Heart left ventricle (tissue), 16 donors: ENCODE data around the gene STARD3. TPM values are rescaled to one million over a fixed set of nuclear protein-coding genes. Genes with fewer than 3 reads are reported as not detected.
A peak's percentile ranks its signal among the peaks of the same experiment; 100 is the strongest.

Source experiments
- ATAC-seq, 4 donors: fragments of 200-7000 bp; cut with Tn5 transposase; one replicate each; pipeline ENCODE4 v1.9.1; 2020 to 2022; ENCODE audit warnings: moderate library complexity in 4 of 4, mild to moderate bottlenecking in 3 of 4, moderate number of reproducible peaks in 1 of 4
- DNase-seq, 5 donors: peaks; one replicate each; pipeline ENCODE4 v3.0.0-alpha.2; 2020
- H3K27ac ChIP-seq, 12 donors: fragments of 200-600 bp; sonication (generic) in 4 of 12; one replicate each; pipeline versions ENCODE4 v1.5.0 to v1.8.0; 2016 to 2022; ENCODE audit warnings: mild to moderate bottlenecking in 2 of 12
- H3K27me3 ChIP-seq, 9 donors: fragments of 200-600 bp; sonication (generic) in 2 of 9; one replicate each; pipeline versions ENCODE4 v1.5.1 to v1.8.0; 2016 to 2022; ENCODE audit warnings: mild to moderate bottlenecking in 3 of 9
- H3K36me3 ChIP-seq, 9 donors: fragments of 200-600 bp; sonication (generic) in 2 of 9; one replicate each; pipeline versions ENCODE4 v1.5.0 to v1.8.0; 2018 to 2022; ENCODE audit warnings: mild to moderate bottlenecking in 2 of 9
- H3K4me1 ChIP-seq, 12 donors: fragments of 200-600 bp; sonication (generic) in 4 of 12; one replicate each; pipeline versions ENCODE4 v1.5.0 to v1.8.0; 2016 to 2022; ENCODE audit warnings: mild to moderate bottlenecking in 3 of 12
- H3K4me3 ChIP-seq, 12 donors: fragments of 200-600 bp; sonication (generic) in 4 of 12; one replicate each; pipeline versions ENCODE4 v1.5.0 to v1.8.0; 2017 to 2022; ENCODE audit warnings: mild to moderate bottlenecking in 9 of 12, moderate library complexity in 4 of 12
- H3K9me3 ChIP-seq, 12 donors: fragments of 200-600 bp; sonication (generic) in 4 of 12; one replicate each; pipeline versions ENCODE4 v1.5.0 to v1.8.0; 2016 to 2022; ENCODE audit warnings: mild to moderate bottlenecking in 1 of 12
- POLR2A ChIP-seq, 2 donors: fragments of 450-650 bp; IDR thresholded peaks; one replicate each; pipeline ENCODE4 v1.6.1; 2017; ENCODE audit warnings: antibody characterized with exemption in 2 of 2, mild to moderate bottlenecking in 2 of 2, moderate library complexity in 2 of 2
- WGBS, 4 donors: extraction: QIAGEN DNeasy Blood & Tissue Kit in 2 of 4; methylation state at CpG; one replicate each; pipeline versions ENCODE4 v1.1.5 to v1.1.7; 2013 to 2018; 5-methylcytosine and 5-hydroxymethylcytosine counted together
- intact Hi-C, 10 donors: fragments of 100-400 bp; cut with DNase I; formaldehyde crosslinking; loops; one replicate each; pipeline versions ENCODE4 v1.11.1 to v1.14.2; 2022
- polyA plus RNA-seq, 2 donors: library from polyadenylated mRNA; stranded (reverse); fragments of 200-250 nt; gene quantifications; one replicate each; pipeline ENCODE4 v1.2.3, GENCODE V29; 2013
- total RNA-seq, 9 donors: library from RNA; depleted of rRNA in 2 of 9; stranded (reverse); fragments of >200 nt in 2 of 9; fragmentation: NEBNext Ultra II Directional in 3 of 9; extraction: Animal tissue kit (Norgen Biotek cat#: 25700) in 3 of 9; gene quantifications; one replicate each; pipeline versions ENCODE4 v1.1.0 to v1.2.4, GENCODE V29; 2016 to 2023
- TF ChIP-seq, protein P1 (sequence below), 12 donors: fragments of 200-600 bp; sonication (generic) in 4 of 12; IDR thresholded peaks; one replicate each; pipeline versions ENCODE4 v1.5.0 to v1.8.0; 2018 to 2022; ENCODE audit warnings: antibody characterized with exemption in 12 of 12, mild to moderate bottlenecking in 5 of 12
- donor health status: ischemic (EF 13 %, LVEDD 7.1; RV severe dilation, severe dysfunction).
- donor health status: healthy with polysubstance abuse.
- donor health status: DM: no; HTN: yes; CAD: no.
- donor health status: DM: no; HTN: no; CAD: no.
- donor health status: ischemic (EF 25% LVEDD 6.9; RV normal size, moderate dysfunction).
- donor health status: ischemic (EF 25% LVEDD 5.7; RV mildly dilated, moderate dysfunction).
- donor health status: healthy.
- donor health status: DM: yes; HTN: yes; CAD: no.
- donor health status: ischemic (EF 35%, LVEDD 5.7; RV mildly dilated, moderate dysfunction).
- donor health status: nonischemic (EF 11% LVEDD 7.7; RV severe dilation, severe dysfunction).
- donor health status: DM: yes; HTN: yes; CAD: no.
- donor health status: PGD.
- donor health status: ischemic (EF 29% LVEDD 5.4; RV normal size, mild dysfunction).
- donor health status: nonischemic (EF 23%, LVEDD 6.1; RV moderate dilation, normal function).

The STARD3 gene
- total and polyA plus RNA-seq, 11 donors, result 14.1 to 57.2 (median 24.2) TPM

DNA sequence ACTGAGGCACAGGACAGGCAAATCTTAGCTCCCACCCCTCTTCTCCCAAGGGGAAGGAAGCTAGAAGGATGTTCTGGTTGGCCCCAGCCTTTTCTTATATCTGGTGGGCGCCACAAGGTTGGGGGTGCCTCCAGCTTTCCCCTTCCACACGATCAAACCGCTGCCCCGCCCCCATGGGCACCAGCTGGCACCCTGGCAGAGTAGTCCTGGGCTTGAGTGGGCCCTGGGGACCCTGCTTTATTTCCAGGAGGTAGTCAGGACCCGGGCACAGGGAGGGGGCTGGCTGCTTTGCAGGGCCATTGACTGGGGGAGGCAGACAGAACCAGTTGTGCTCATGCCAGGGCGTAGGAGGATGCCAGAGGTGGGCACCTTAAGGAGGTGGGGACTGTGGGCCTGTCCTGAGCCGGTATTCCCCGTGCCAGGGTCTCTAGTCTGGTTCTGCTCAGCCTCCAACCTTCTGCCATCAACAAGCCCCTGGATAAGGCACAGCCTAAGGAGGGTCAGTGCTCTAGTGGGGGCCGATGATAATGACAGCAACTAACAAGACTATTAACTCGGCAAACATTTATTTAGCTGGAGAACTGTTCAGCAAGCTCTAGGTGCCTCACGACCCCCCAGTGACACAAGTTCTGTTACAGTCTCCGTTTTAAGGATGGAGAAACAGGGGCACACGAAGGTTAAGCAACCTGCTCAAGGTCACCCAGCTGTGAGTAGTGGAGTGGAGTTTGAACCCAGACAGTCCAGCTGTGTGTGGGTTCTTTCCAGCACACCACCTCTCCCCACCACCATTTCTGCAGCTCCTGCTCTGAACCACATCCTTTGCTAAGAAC lies 17.8 kb upstream of the STARD3 start:
- 49 to 60% (median 52%) methylated on average over 9 to 13 of the region's 13 CpGs for WGBS, 4 donors

DNA sequence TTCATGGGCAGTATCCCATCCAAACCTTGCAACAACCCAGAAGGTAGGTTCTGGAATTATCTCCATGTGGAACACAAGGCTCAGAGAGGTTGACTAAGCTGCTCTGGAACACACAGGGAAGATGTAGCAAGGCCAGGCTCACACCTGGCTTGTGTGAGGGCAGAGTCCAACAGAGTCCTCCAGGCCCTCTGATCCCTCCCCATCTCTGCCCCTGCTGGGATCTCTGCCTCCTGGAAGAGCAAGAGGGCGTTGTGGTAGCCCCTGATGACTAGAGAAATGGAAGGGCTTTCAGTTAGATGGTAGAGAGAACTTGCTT lies 17.2 kb upstream of the STARD3 start:
- Histone ChIP-seq H3K9me3 (no peaks in the 10 kb centered on the region), H3K27ac (no peak overlapping the region), H3K4me1 (peaks cover 0 to 27% (median 9%) of the 10 kb centered on the region in 12 donors), H3K4me3 (no peak overlapping the region), H3K36me3 (no peaks in the 10 kb centered on the region), H3K27me3 (peaks cover 0 to 16% (median 0%) of the 10 kb centered on the region in 9 donors)
- DNase-seq (no peak), ATAC-seq (no peak)
- intact Hi-C loops, result loop anchor here in 9 of 10 donors (5.0 to 10.0 kb wide), 11 partner anchors 45 to 365 kb away; partner anchors contain the start of genes MIEN1 (in 1 of the 9), PNMT (in 1 of the 9), PSMD3 (in 1 of the 9) and TCAP (in 1 of the 9)
- WGBS, 4 donors, result 47 to 70% (median 55%) methylated on average over 1 of the region's 1 CpG
- TF ChIP-seq, protein P1, sequence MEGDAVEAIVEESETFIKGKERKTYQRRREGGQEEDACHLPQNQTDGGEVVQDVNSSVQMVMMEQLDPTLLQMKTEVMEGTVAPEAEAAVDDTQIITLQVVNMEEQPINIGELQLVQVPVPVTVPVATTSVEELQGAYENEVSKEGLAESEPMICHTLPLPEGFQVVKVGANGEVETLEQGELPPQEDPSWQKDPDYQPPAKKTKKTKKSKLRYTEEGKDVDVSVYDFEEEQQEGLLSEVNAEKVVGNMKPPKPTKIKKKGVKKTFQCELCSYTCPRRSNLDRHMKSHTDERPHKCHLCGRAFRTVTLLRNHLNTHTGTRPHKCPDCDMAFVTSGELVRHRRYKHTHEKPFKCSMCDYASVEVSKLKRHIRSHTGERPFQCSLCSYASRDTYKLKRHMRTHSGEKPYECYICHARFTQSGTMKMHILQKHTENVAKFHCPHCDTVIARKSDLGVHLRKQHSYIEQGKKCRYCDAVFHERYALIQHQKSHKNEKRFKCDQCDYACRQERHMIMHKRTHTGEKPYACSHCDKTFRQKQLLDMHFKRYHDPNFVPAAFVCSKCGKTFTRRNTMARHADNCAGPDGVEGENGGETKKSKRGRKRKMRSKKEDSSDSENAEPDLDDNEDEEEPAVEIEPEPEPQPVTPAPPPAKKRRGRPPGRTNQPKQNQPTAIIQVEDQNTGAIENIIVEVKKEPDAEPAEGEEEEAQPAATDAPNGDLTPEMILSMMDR (IDR thresholded peaks at IDR 0.05), result no peak
- no peak for TF ChIP-seq POLR2A (IDR thresholded peaks at IDR 0.05)

More for the DNA sequence above, 17.8 kb upstream of the STARD3 start:
- ATAC-seq (no peak), DNase-seq (no peak)
- TF ChIP-seq, protein P1 (IDR thresholded peaks at IDR 0.05), result no peak
- no peak for TF ChIP-seq POLR2A (IDR thresholded peaks at IDR 0.05)
- Histone ChIP-seq H3K4me1 (peaks cover 0 to 27% (median 9%) of the 10 kb centered on the region in 12 donors), H3K27me3 (peaks cover 0 to 19% (median 3%) of the 10 kb centered on the region in 9 donors), H3K36me3 (no peaks in the 10 kb centered on the region), H3K27ac (no peak overlapping the region), H3K9me3 (no peaks in the 10 kb centered on the region), H3K4me3 (peak overlapping the region in 3 of 12 donors; percentile 53 to 86 (median 66))
- intact Hi-C loops, result loop anchor here in 1 of 10 donors (5.0 kb wide), 1 partner anchor 47 kb away; no protein-coding TSS in a partner anchor

DNA sequence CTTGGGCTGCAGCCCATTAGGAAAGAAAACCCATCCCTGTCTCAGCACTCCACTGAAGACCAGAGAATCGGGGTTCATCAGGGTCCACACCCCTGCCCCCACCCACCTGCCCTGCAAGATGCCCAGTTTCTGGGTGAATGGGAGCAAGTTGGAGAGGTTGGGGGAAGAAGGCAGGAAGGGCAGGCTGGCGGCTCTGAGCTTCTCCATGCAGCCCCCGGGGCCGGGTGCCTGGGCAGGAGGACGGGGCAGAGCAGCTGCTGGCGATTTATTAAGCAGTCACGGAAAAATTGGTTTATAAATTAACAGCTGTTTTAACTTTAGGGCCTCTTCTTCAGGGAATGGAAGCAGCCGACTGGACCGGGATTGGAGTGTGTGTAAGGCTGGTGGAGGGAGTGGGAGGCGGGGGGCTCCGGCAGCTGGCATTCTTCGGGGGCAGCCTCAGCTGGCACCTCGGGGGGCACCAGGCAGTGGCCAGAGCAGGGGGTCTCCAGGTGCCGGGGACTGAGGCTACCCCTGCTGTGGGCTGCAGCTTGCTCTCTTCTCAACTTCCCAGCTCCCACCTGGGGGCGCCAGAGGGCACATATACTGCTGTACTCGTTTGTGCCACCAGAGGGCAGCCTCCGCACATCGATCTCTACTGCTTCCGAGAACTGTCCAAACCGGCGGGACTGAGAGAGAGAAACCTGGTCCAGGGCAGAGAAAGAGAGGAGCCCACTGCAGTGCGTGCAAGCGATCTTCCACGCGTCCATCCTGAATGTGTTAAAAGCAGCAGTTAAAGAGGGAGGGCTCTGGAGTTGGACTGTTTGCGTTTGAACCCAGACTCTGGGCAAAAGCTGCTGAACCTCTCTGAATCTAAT lies 15.2 kb upstream of the STARD3 start:
- DNase-seq (peak; percentile 77 to 93 (median 84)), ATAC-seq (peak; percentile 67 to 79 (median 74))
- no peak for TF ChIP-seq POLR2A (IDR thresholded peaks at IDR 0.05)
- TF ChIP-seq, protein P1 (IDR thresholded peaks at IDR 0.05), result peak; percentile 99 to 100 (median 100)
- Histone ChIP-seq H3K27ac (no peak overlapping the region), H3K36me3 (no peaks in the 10 kb centered on the region), H3K9me3 (no peaks in the 10 kb centered on the region), H3K4me3 (no peak overlapping the region), H3K4me1 (peaks cover 0 to 31% (median 10%) of the 10 kb centered on the region in 12 donors), H3K27me3 (peaks cover 0 to 23% (median 19%) of the 10 kb centered on the region in 9 donors)
- intact Hi-C loops, result loop anchor here (1.0 to 10.0 kb wide), 19 partner anchors 46 to 363 kb away; partner anchors contain the start of genes PNMT (in 2 of the 10), PSMD3 (in 2 of the 10), MIEN1 (in 1 of the 10) and TCAP (in 1 of the 10)
- 9 to 13% (median 12%) methylated on average over 15 to 26 of the region's 26 CpGs for WGBS, 4 donors
